HCT116 (cell line): ENCODE results near the gene CDH23. TPM values are rescaled to one million over a fixed set of nuclear protein-coding genes. Genes with fewer than 3 reads are reported as not detected.

Experiments
- ATAC-seq: fragments of 200-7000 bp; cut with Tn5 transposase; 2 replicates; pipeline ENCODE4 v1.9.1; 2020; ENCODE audit warnings: mild to moderate bottlenecking, moderate library complexity
- BruUV-seq: library from RNA; stranded (reverse); fragments of 400-500 nt; replicated peaks from 2 replicates; lab custom pipeline; 2021; lab: Mats Ljungman, UMichigan
- CTCF ChIA-PET: fragments of 300-600 bp; sonication (Branson Sonifier 250); formaldehyde crosslinking; loops from one replicate; lab custom pipeline; 2021; ENCODE audit warnings: antibody characterized with exemption; lab: Charles Lee
- POLR2A ChIA-PET: fragments of 300-600, 350-600 bp; sonication (Branson Sonifier 250); formaldehyde crosslinking; loops from one replicate; lab custom pipeline; 2021; ENCODE audit warnings: antibody characterized with exemption; lab: Charles Lee
- RAD21 ChIA-PET, 2 experiments: fragments of 300-600 bp; sonication (Branson Sonifier 250); formaldehyde crosslinking; loops; one replicate each; lab custom pipeline; 2023; ENCODE audit warnings: low total read pairs in 2 of 2; ENCODE audit not compliant: uncharacterized antibody in 2 of 2, unreplicated experiment in 2 of 2, low non-redundant PET in 1 of 2; lab: Charles Lee
- DNase-seq: peaks from one replicate; pipeline ENCODE4 v3.0.0-alpha.2; 2010; ENCODE audit warnings: low read depth, low spot score
- H2AFZ ChIP-seq: fragments of 200-600 bp; shearing (Covaris generic), sonication (generic); 2 replicates; pipeline ENCODE4 v1.6.1; 2017; ENCODE audit warnings: low read depth, mixed run types, mixed read lengths, antibody characterized with exemption, low read length; ENCODE audit not compliant: poor library complexity, severe bottlenecking
- H3K27ac ChIP-seq: 2 replicates; pipeline ENCODE4 v1.5.1; 2012; ENCODE audit warnings: low read depth, low read length
- H3K27me3 ChIP-seq: fragments of 200-600 bp; sonication (generic); 2 replicates; pipeline ENCODE4 v1.6.1; 2016; ENCODE audit warnings: mixed run types, low read length, mixed read lengths; ENCODE audit not compliant: insufficient read depth
- H3K36me3 ChIP-seq, 2 experiments: fragments of 200-500 bp in 1 of 2; fragments of 200-600 bp in 1 of 2; sonication (Bioruptor generic) in 1 of 2; sonication (generic) in 1 of 2; 2 replicates each; pipeline versions ENCODE4 v1.5.1 to v1.6.1; 2014 to 2016; ENCODE audit warnings: low read length in 2 of 2, inconsistent platforms in 1 of 2, mixed read lengths in 1 of 2, mixed run types in 1 of 2; ENCODE audit not compliant: insufficient read depth in 2 of 2, control insufficient read depth in 1 of 2
- H3K4me1 ChIP-seq, 2 experiments: fragments of 200-600 bp in 1 of 2; sonication (generic) in 1 of 2; 2 replicates each; pipeline versions ENCODE4 v1.5.1 to v1.6.1; 2012 to 2017; ENCODE audit warnings: low read length in 2 of 2, inconsistent platforms in 1 of 2, mild to moderate bottlenecking in 1 of 2, mixed read lengths in 1 of 2, mixed run types in 1 of 2, moderate library complexity in 1 of 2; ENCODE audit not compliant: insufficient read depth in 2 of 2, control insufficient read depth in 1 of 2
- H3K4me2 ChIP-seq: fragments of 200-600 bp; sonication (generic); 2 replicates; pipeline ENCODE4 v1.6.1; 2017; ENCODE audit warnings: mixed run types, low read length, mixed read lengths
- H3K4me3 ChIP-seq, 2 experiments: fragments of 200-600 bp in 1 of 2; sonication (generic) in 1 of 2; replicated peaks in 1 of 2; 2 replicates each; pipeline ENCODE4 v1.5.1; 2011 to 2016; ENCODE audit warnings: low read length in 2 of 2, control low read depth in 1 of 2, low read depth in 1 of 2, mild to moderate bottlenecking in 1 of 2, mixed read lengths in 1 of 2, mixed run types in 1 of 2
- H3K79me2 ChIP-seq: fragments of 200-600 bp; sonication (generic); 2 replicates; pipeline ENCODE4 v1.6.1; 2017; ENCODE audit warnings: mild to moderate bottlenecking, mixed run types, low read length, moderate library complexity, mixed read lengths; ENCODE audit not compliant: insufficient read depth
- H3K9ac ChIP-seq: fragments of 200-600 bp; sonication (generic); 2 replicates; pipeline ENCODE4 v1.6.1; 2016; ENCODE audit warnings: low read length, mixed read lengths
- H3K9me2 ChIP-seq: fragments of 200-600 bp; sonication (generic), shearing (Covaris generic); 2 replicates; pipeline ENCODE4 v1.6.1; 2017; ENCODE audit warnings: mixed run types, mild to moderate bottlenecking, moderate library complexity; ENCODE audit not compliant: insufficient read depth
- H3K9me3 ChIP-seq, 2 experiments: fragments of 200-500 bp in 1 of 2; fragments of 200-600 bp in 1 of 2; sonication (Bioruptor generic) in 1 of 2; sonication (generic) in 1 of 2; 2 replicates each; pipeline ENCODE4 v1.6.1; 2014 to 2017; ENCODE audit warnings: low read length in 2 of 2, mixed read lengths in 2 of 2, inconsistent platforms in 1 of 2, low read depth in 1 of 2, mild to moderate bottlenecking in 1 of 2, mixed run types in 1 of 2, moderate library complexity in 1 of 2; ENCODE audit not compliant: control insufficient read depth in 1 of 2, insufficient read depth in 1 of 2
- H4K20me1 ChIP-seq: fragments of 200-600 bp; sonication (generic), shearing (Covaris generic); 2 replicates; pipeline ENCODE4 v1.6.1; 2017; ENCODE audit warnings: mixed run types, mild to moderate bottlenecking, moderate library complexity; ENCODE audit not compliant: insufficient read depth
- CTCF ChIP-seq, 3 experiments: fragments of 200-600 bp in 1 of 3; sonication (generic) in 1 of 3; IDR thresholded peaks in 2 of 3; conservative IDR thresholded peaks in 1 of 3; 2 replicates each; pipeline ENCODE4 v1.5.1; 2012 to 2017; ENCODE audit warnings: low read depth in 2 of 3, low read length in 2 of 3, antibody characterized with exemption in 1 of 3, borderline replicate concordance in 1 of 3, control low read depth in 1 of 3, mild to moderate bottlenecking in 1 of 3, mixed read lengths in 1 of 3, mixed run types in 1 of 3, moderate library complexity in 1 of 3; ENCODE audit not compliant: insufficient read depth in 1 of 3
- EZH2phosphoT487 ChIP-seq: fragments of 200-600 bp; IDR thresholded peaks from 2 replicates; pipeline ENCODE4 v1.6.1; 2018; ENCODE audit warnings: antibody characterized with exemption, borderline replicate concordance
- MAX ChIP-seq: IDR thresholded peaks from 2 replicates; pipeline ENCODE4 v1.6.1; 2012
- ZFX ChIP-seq: fragments of 450-650 bp; IDR thresholded peaks from 2 replicates; pipeline ENCODE4 v1.6.1; 2017
- ZNF274 ChIP-seq: fragments of 200-500 bp; sonication (Bioruptor generic); IDR thresholded peaks from 2 replicates; pipeline ENCODE4 v1.6.1; 2014; ENCODE audit warnings: mild to moderate bottlenecking, low read depth, low read length, inconsistent platforms
- intact Hi-C: fragments of 100-400 bp; cut with micrococcal nuclease; formaldehyde crosslinking; loops from 2 replicates; pipeline ENCODE4 v1.10.0; 2022
- total RNA-seq: library from RNA; stranded (reverse); gene quantifications from one replicate; pipeline ENCODE4 v1.2.1, GENCODE V29; 2021; ENCODE audit not compliant: unreplicated experiment
- TF ChIP-seq, protein P1 (sequence below): IDR thresholded peaks from 2 replicates; pipeline ENCODE4 v1.6.1; 2011; ENCODE audit warnings: mild to moderate bottlenecking, low read length, moderate library complexity; ENCODE audit not compliant: insufficient replicate concordance; ENCODE audit errors: extremely low read depth

CDH23 gene
- total RNA-seq, 1 experiment from 2014 or later = not detected

DNA sequence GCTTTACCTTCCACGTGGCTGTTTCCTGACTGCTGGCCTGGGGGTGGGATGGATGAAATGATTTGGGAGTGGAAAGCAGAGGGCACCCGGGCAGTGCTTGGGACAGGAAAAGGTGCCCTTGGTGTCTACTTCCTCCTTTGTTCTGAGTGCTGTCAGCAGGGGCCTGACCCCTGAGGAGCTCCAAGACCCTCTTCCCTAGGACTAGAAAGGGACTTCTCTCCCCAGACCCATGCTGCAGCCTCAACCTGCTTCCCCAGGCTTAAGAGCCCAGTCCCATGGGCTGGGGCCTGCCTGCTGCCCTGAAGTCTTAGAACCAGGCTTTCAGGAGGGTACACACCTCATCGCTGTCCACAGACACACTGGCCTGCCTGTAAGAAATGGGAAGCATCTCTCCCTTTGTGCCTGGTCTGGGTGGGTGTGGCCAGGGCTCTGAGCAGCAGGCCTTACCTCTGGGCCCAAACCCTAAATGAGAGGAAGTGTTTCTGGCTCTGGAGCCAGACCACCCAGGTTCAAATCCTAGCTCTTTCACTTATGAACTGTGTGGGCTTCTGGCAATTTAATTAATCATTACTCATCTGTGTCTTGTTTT, 12.9 kb downstream of the CDH23 start:
- Histone ChIP-seq H3K27ac (no peak overlapping the region), H2AFZ (no peak overlapping the region), H3K4me2 (no peak overlapping the region), H3K36me3 (no peaks in the 10 kb centered on the region), H4K20me1 (no peaks in the 10 kb centered on the region), H3K4me1 (no peaks in the 10 kb centered on the region), H3K9me2 (no peaks in the 10 kb centered on the region), H3K9me3 (no peaks in the 10 kb centered on the region; a peak in 1 of 4 replicates), H3K4me3 (no peak overlapping the region), H3K9ac (no peak overlapping the region), H3K79me2 (no peaks in the 10 kb centered on the region), H3K27me3 (no peaks in the 10 kb centered on the region)
- intact Hi-C loops = no loop called here
- ChIA-PET RAD21 (no interaction called here), CTCF (no interaction called here), POLR2A (no interaction called here)
- BruUV-seq = no TSS peak
- ATAC-seq (no peak), DNase-seq (no peak)
- TF ChIP-seq MAX (no peak), EZH2phosphoT487 (no peak), ZNF274 (no peak), ZFX (no peak), CTCF (IDR thresholded peaks at IDR 0.05 in 2 of 3, conservative IDR thresholded peaks at IDR 0.05 in 1 of 3; ENCODE audit: borderline replicate concordance in 1 of 3, insufficient read depth in 1 of 3, low read depth in 2 of 3, low read length in 2 of 3) (no peak)
- TF ChIP-seq, protein P1, sequence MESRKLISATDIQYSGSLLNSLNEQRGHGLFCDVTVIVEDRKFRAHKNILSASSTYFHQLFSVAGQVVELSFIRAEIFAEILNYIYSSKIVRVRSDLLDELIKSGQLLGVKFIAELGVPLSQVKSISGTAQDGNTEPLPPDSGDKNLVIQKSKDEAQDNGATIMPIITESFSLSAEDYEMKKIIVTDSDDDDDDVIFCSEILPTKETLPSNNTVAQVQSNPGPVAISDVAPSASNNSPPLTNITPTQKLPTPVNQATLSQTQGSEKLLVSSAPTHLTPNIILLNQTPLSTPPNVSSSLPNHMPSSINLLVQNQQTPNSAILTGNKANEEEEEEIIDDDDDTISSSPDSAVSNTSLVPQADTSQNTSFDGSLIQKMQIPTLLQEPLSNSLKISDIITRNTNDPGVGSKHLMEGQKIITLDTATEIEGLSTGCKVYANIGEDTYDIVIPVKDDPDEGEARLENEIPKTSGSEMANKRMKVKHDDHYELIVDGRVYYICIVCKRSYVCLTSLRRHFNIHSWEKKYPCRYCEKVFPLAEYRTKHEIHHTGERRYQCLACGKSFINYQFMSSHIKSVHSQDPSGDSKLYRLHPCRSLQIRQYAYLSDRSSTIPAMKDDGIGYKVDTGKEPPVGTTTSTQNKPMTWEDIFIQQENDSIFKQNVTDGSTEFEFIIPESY = no peak
